Astrocyte of the spinal cord (primary cell): ENCODE results near the gene LCN2.

Experiments used
- DNase-seq: peaks from one replicate; pipeline ENCODE4 v3.0.0; 2011; ENCODE audit warnings: low read depth, low spot score
- H3K4me3 ChIP-seq: 2 replicates; pipeline ENCODE4 v1.5.1; 2011; ENCODE audit warnings: low read depth, mild to moderate bottlenecking, low read length, moderate library complexity
- CTCF ChIP-seq: IDR thresholded peaks from 2 replicates; pipeline ENCODE4 v1.5.1; 2012; ENCODE audit warnings: low read depth, mild to moderate bottlenecking, low read length, inconsistent platforms
- in situ Hi-C: cut with HindIII; loops from 2 replicates; pipeline ENCODE4 v1.10.0; 2017; ENCODE audit warnings: low sequenced_read_pairs

LCN2 gene

GRCh38 chr9:128152133-128153059 is 3.1 kb downstream of the LCN2 start:
- H3K4me3 ChIP-seq = no peak overlapping the region
- no peak for DNase-seq
- in situ Hi-C loops = no loop called here

GRCh38 chr9:128153060-128153946 is 4.0 kb downstream of the LCN2 start:
- in situ Hi-C loops = no loop called here
- no peak overlapping the region for H3K4me3 ChIP-seq
- no peak for TF ChIP-seq CTCF
- DNase-seq = no peak

More at GRCh38 chr9:128152133-128153059, 3.1 kb downstream of the LCN2 start:
- TF ChIP-seq CTCF = no peak

GRCh38 chr9:128153947-128154695 is 4.9 kb downstream of the LCN2 start:
- no peak overlapping the region for H3K4me3 ChIP-seq
- no peak for DNase-seq
- in situ Hi-C loops = no loop called here
- TF ChIP-seq CTCF = no peak

- H3K4me3 ChIP-seq = no peak overlapping the region
- TF ChIP-seq CTCF = no peak
- no peak for DNase-seq
- in situ Hi-C loops = no loop called here
Observed at GRCh38 chr9:128155736-128156500, 6.7 kb downstream of the LCN2 start.

GRCh38 chr9:128159522-128159783 is 10.2 kb downstream of the LCN2 start:
- no peak for TF ChIP-seq CTCF
- DNase-seq = no peak
- peak overlapping the region; percentile 42 for H3K4me3 ChIP-seq
- in situ Hi-C loops = no loop called here
